MCF 10A (cell line): ENCODE data around the gene CMTM7. TPM values are rescaled to one million over a fixed set of nuclear protein-coding genes. Genes with fewer than 3 reads are reported as not detected.
"Not testable (repeated sequence)": the region's sequence is repeated elsewhere in the genome, so short reads cannot be mapped to it uniquely, and the experiment has no call there.

Experiments
- BruUV-seq: library from RNA; stranded (reverse); fragments of 400-500 nt; replicated peaks from 2 replicates; lab custom pipeline; 2021; lab: Mats Ljungman, UMichigan
- CTCF ChIA-PET: fragments of 300-600 bp; sonication (Branson Sonifier 250); formaldehyde crosslinking; extraction: SDS; loops from one replicate; lab custom pipeline; 2021; ENCODE audit warnings: antibody characterized with exemption, inconsistent platforms; lab: Yijun Ruan, JAX
- POLR2A ChIA-PET: fragments of 300-600, 350-650 bp; sonication (Branson Sonifier 250); formaldehyde crosslinking; extraction: SDS; loops from one replicate; lab custom pipeline; 2020; ENCODE audit warnings: antibody characterized with exemption, inconsistent platforms; lab: Yijun Ruan, JAX
- DNase-seq: peaks from one replicate; pipeline ENCODE4 v3.0.0-alpha.2; 2018; ENCODE audit not compliant: unreplicated experiment
- H3K27ac Mint-ChIP-seq: one replicate; pipeline ENCODE4 v1.8.0; 2022; ENCODE audit warnings: mild to moderate bottlenecking, low read depth, mixed read lengths; ENCODE audit not compliant: unreplicated experiment
- H3K27me3 Mint-ChIP-seq: one replicate; pipeline ENCODE4 v1.8.0; 2022; ENCODE audit warnings: mixed read lengths; ENCODE audit not compliant: insufficient read depth, unreplicated experiment
- H3K36me3 Mint-ChIP-seq: one replicate; pipeline ENCODE4 v1.8.0; 2022; ENCODE audit warnings: mild to moderate bottlenecking, moderate library complexity, mixed read lengths; ENCODE audit not compliant: insufficient read depth, unreplicated experiment
- H3K4me1 Mint-ChIP-seq: one replicate; pipeline ENCODE4 v1.8.0; 2022; ENCODE audit warnings: mixed read lengths; ENCODE audit not compliant: insufficient read depth, unreplicated experiment
- H3K4me3 Mint-ChIP-seq: one replicate; pipeline ENCODE4 v1.8.0; 2022; ENCODE audit warnings: mild to moderate bottlenecking, moderate library complexity, mixed read lengths; ENCODE audit not compliant: unreplicated experiment
- H3K9me3 Mint-ChIP-seq: one replicate; pipeline ENCODE4 v1.8.0; 2022; ENCODE audit warnings: mixed read lengths; ENCODE audit not compliant: unreplicated experiment
- CTCF ChIP-seq: fragments of 200-600 bp; IDR thresholded peaks from one replicate; pipeline ENCODE4 v1.8.0; 2022; ENCODE audit warnings: antibody characterized with exemption, mild to moderate bottlenecking; ENCODE audit not compliant: unreplicated experiment
- intact Hi-C: fragments of 100-400 bp; cut with micrococcal nuclease; formaldehyde crosslinking; loops from 2 replicates; pipeline ENCODE4 v1.14.1; 2022
- total RNA-seq: library from RNA; stranded (reverse); gene quantifications from 2 replicates; pipeline ENCODE4 v1.2.3, GENCODE V29; 2022

Gene CMTM7
- total RNA-seq, 1 experiment from 2014 or later, result 14.3 TPM

- no peak for DNase-seq
- no TSS peak for BruUV-seq
- peaks cover 9% of the 10 kb centered on the region for H3K36me3 Mint-ChIP-seq
- TF ChIP-seq CTCF, result no peak
- H3K27me3 Mint-ChIP-seq, result no peaks in the 10 kb centered on the region
- H3K9me3 Mint-ChIP-seq, result no peaks in the 10 kb centered on the region
- no peaks in the 10 kb centered on the region for H3K4me1 Mint-ChIP-seq
- ChIA-PET POLR2A (interaction anchor here (1.1 kb wide), 1 partner anchor 13 kb away, joined by 3 read pairs; no protein-coding TSS in a partner anchor), CTCF (interaction anchor here (0.7 to 2.6 kb wide), 4 partner anchors 11 to 279 kb away, joined by 3 to 11 read pairs (median 3); no protein-coding TSS in a partner anchor)
- intact Hi-C loops, result no loop called here
- H3K27ac Mint-ChIP-seq, result no peak overlapping the region
- H3K4me3 Mint-ChIP-seq, result no peak overlapping the region
These were observed 64.9 kb downstream of the CMTM7 start for GRCh38 chr3:32456429-32457130.

- CTCF ChIA-PET, result interaction anchor here (0.6 to 1.3 kb wide), 3 partner anchors 10 to 58 kb away, joined by 4 read pairs; no protein-coding TSS in a partner anchor
These were observed 66.4 kb downstream of the CMTM7 start for GRCh38 chr3:32457971-32458471.

GRCh38 chr3:32459450-32459849, 67.8 kb downstream of the CMTM7 start:
- H3K36me3 Mint-ChIP-seq, result peaks cover 9% of the 10 kb centered on the region
- H3K27me3 Mint-ChIP-seq, result no peaks in the 10 kb centered on the region
- intact Hi-C loops, result no loop called here
- H3K9me3 Mint-ChIP-seq, result no peaks in the 10 kb centered on the region
- no peaks in the 10 kb centered on the region for H3K4me1 Mint-ChIP-seq
- H3K27ac Mint-ChIP-seq, result no peak overlapping the region
- ChIA-PET POLR2A (no interaction called here), CTCF (interaction anchor here (0.8 to 1.5 kb wide), 4 partner anchors 8 to 84 kb away, joined by 3 to 6 read pairs (median 4); no protein-coding TSS in a partner anchor)
- no peak for DNase-seq
- BruUV-seq, result no TSS peak
- no peak for TF ChIP-seq CTCF
- H3K4me3 Mint-ChIP-seq, result no peak overlapping the region

More at GRCh38 chr3:32457971-32458471, 66.4 kb downstream of the CMTM7 start:
- Mint-ChIP-seq H3K4me1 (no peaks in the 10 kb centered on the region), H3K27ac (no peak overlapping the region), H3K27me3 (no peaks in the 10 kb centered on the region), H3K9me3 (no peaks in the 10 kb centered on the region), H3K36me3 (peaks cover 9% of the 10 kb centered on the region), H3K4me3 (no peak overlapping the region)
- no peak for DNase-seq
- intact Hi-C loops, result no loop called here
- no TSS peak for BruUV-seq
- TF ChIP-seq CTCF, result no peak
- POLR2A ChIA-PET, result no interaction called here

DNA sequence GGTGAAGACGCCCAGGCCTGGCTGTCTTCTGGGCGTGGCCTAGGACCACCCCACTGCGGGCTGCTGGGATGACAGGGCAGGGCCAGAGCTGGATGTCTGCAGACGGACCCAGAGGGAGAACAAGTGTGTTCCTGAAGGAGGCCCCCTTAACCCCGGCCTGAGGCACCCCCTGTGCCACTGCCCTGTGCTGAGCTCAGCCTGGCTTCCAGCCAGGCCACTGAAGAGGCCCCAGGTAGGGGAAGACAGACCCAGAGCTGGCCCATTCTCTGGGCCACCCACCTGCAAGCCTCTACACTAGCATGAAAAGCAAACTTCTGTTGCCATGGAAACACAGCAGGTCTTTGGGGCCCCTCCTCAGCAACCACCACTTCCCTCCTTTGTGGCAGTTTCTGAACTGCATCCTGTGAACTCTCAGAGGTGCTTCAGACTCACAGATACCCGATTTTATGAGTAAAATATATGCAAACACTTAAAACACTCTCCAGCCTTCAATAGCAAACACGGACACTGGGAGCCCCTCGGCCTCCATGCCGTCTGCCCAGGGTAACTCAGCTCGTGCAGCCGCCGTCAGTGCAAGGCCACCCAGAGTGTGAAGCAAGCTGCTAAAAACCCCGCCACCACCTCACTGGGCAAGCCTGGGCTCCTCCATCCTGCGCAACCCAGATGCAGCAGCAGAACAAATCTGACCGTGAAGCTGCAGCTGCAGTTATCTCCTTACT, 68.5 kb downstream of the CMTM7 start:
- BruUV-seq, result no TSS peak
- H3K4me1 Mint-ChIP-seq, result no peaks in the 10 kb centered on the region
- no peak for TF ChIP-seq CTCF
- H3K27ac Mint-ChIP-seq, result no peak overlapping the region
- DNase-seq, result no peak
- H3K36me3 Mint-ChIP-seq, result peaks cover 8% of the 10 kb centered on the region
- no peaks in the 10 kb centered on the region for H3K9me3 Mint-ChIP-seq
- ChIA-PET CTCF (interaction anchor here (0.5 to 1.5 kb wide), 5 partner anchors 15 to 1077 kb away, joined by 3 to 5 read pairs (median 3); no protein-coding TSS in a partner anchor), POLR2A (interaction anchor here (0.7 to 1.1 kb wide), 2 partner anchors 53 to 151 kb away, joined by 3 to 4 read pairs; no protein-coding TSS in a partner anchor)
- no peaks in the 10 kb centered on the region for H3K27me3 Mint-ChIP-seq
- intact Hi-C loops, result no loop called here
- H3K4me3 Mint-ChIP-seq, result no peak overlapping the region

- H3K9me3 Mint-ChIP-seq, H3K4me3 Mint-ChIP-seq, H3K36me3 Mint-ChIP-seq, BruUV-seq, H3K27ac Mint-ChIP-seq, H3K4me1 Mint-ChIP-seq, DNase-seq, H3K27me3 Mint-ChIP-seq, intact Hi-C loops: not testable (repeated sequence)
- ChIA-PET CTCF (interaction anchor here (0.5 to 2.6 kb wide), 3 partner anchors 14 to 86 kb away, joined by 3 to 7 read pairs (median 4); no protein-coding TSS in a partner anchor), POLR2A (interaction anchor here (0.7 to 1.1 kb wide), 2 partner anchors 54 to 152 kb away, joined by 3 to 4 read pairs; no protein-coding TSS in a partner anchor)
These were observed 69.3 kb downstream of the CMTM7 start for GRCh38 chr3:32460817-32461496.
